ENCODE results near the gene MDGA2.

DNA sequence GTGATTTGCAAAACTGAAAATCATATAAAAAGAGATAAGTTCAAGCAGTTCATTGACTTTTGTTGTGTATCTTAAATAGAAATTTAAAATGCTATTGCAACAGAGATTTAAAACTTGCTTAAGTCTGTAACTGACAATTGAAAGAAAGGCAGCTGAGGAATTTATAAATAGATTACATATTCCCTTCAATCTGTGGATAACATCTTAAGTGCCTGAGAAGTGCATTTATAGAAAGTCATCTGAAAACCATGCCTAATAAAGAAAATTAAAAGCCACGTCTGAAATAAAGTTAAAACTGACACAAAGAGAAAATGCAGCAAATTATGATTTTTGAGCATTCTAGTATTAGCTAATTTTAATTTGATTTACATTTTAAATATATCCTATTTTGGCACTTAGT, 479.8 kb downstream of the MDGA2 start:
- TF ChIP-seq, protein P1, sequence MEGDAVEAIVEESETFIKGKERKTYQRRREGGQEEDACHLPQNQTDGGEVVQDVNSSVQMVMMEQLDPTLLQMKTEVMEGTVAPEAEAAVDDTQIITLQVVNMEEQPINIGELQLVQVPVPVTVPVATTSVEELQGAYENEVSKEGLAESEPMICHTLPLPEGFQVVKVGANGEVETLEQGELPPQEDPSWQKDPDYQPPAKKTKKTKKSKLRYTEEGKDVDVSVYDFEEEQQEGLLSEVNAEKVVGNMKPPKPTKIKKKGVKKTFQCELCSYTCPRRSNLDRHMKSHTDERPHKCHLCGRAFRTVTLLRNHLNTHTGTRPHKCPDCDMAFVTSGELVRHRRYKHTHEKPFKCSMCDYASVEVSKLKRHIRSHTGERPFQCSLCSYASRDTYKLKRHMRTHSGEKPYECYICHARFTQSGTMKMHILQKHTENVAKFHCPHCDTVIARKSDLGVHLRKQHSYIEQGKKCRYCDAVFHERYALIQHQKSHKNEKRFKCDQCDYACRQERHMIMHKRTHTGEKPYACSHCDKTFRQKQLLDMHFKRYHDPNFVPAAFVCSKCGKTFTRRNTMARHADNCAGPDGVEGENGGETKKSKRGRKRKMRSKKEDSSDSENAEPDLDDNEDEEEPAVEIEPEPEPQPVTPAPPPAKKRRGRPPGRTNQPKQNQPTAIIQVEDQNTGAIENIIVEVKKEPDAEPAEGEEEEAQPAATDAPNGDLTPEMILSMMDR (conservative IDR thresholded peaks at IDR 0.05 in 1 of 2, IDR thresholded peaks at IDR 0.05 in 1 of 2; ENCODE audit: low read depth in 1 of 2, low read length in 2 of 2) = no peak
- no peak for TF ChIP-seq EZH2 (IDR thresholded peaks at IDR 0.05; ENCODE audit: low read length, missing control alignments)
